Mesenchymal stem cell (in vitro differentiated cells and primary cell): Measurements from ENCODE around the gene PCK2.

Experiments used
- DNase-seq: peaks from one replicate; pipeline ENCODE4 v3.0.0-alpha.2; 2013
- H2AFZ ChIP-seq: one replicate; pipeline ENCODE4 v1.6.1; 2013; ENCODE audit warnings: low read depth, mild to moderate bottlenecking, control low read depth, inconsistent platforms, low read length, moderate library complexity
- H2AK5ac ChIP-seq: 2 replicates; pipeline ENCODE4 v1.6.1; 2013; ENCODE audit warnings: low read length, moderate library complexity, mild to moderate bottlenecking, inconsistent platforms; ENCODE audit not compliant: severe bottlenecking
- H2BK120ac ChIP-seq: one replicate; pipeline ENCODE4 v1.6.1; 2013; ENCODE audit warnings: low read depth, mild to moderate bottlenecking, inconsistent platforms, low read length, moderate library complexity
- H2BK12ac ChIP-seq, 2 experiments: one replicate each; pipeline ENCODE4 v1.6.1; 2013; ENCODE audit warnings: inconsistent platforms in 2 of 2, low read length in 2 of 2, mild to moderate bottlenecking in 2 of 2, moderate library complexity in 2 of 2, control low read depth in 1 of 2
- H2BK15ac ChIP-seq: one replicate; pipeline ENCODE4 v1.6.1; 2013; ENCODE audit warnings: mild to moderate bottlenecking, low read depth, inconsistent platforms; ENCODE audit not compliant: poor library complexity, severe bottlenecking
- H2BK5ac ChIP-seq: 2 replicates; pipeline ENCODE4 v1.6.1; 2013; ENCODE audit warnings: low read depth, mild to moderate bottlenecking, low read length, control low read depth, inconsistent platforms; ENCODE audit not compliant: poor library complexity, severe bottlenecking
- H3K14ac ChIP-seq, 2 experiments: one replicate each; pipeline ENCODE4 v1.6.1; 2013; ENCODE audit warnings: inconsistent platforms in 2 of 2, low read length in 2 of 2, control low read depth in 1 of 2, mild to moderate bottlenecking in 1 of 2, moderate library complexity in 1 of 2
- H3K18ac ChIP-seq, 2 experiments: one replicate each; pipeline ENCODE4 v1.6.1; 2013; ENCODE audit warnings: inconsistent platforms in 2 of 2, low read length in 2 of 2, control low read depth in 1 of 2, low read depth in 1 of 2, mild to moderate bottlenecking in 1 of 2
- H3K23ac ChIP-seq, 2 experiments: one replicate each; pipeline ENCODE4 v1.6.1; 2013; ENCODE audit warnings: inconsistent platforms in 2 of 2, low read length in 2 of 2, mild to moderate bottlenecking in 2 of 2, moderate library complexity in 2 of 2, control low read depth in 1 of 2
- H3K27ac ChIP-seq: 2 replicates; pipeline ENCODE4 v1.5.1; 2013; ENCODE audit warnings: mild to moderate bottlenecking, moderate library complexity, low read length, control low read depth, inconsistent platforms; ENCODE audit not compliant: poor library complexity, severe bottlenecking
- H3K27me3 ChIP-seq, 2 experiments: 2 replicates each; pipeline versions ENCODE4 v1.6.1 to v1.7.0; 2013; ENCODE audit warnings: low read length in 2 of 2, mild to moderate bottlenecking in 2 of 2, moderate library complexity in 2 of 2, control low read depth in 1 of 2, inconsistent platforms in 1 of 2; ENCODE audit not compliant: control insufficient read depth in 1 of 2, insufficient read depth in 1 of 2
- H3K36me3 ChIP-seq, 2 experiments: 2 replicates each; pipeline versions ENCODE4 v1.6.1 to v1.7.0; 2013; ENCODE audit warnings: low read length in 2 of 2, control low read depth in 1 of 2, inconsistent platforms in 1 of 2, low read depth in 1 of 2, mild to moderate bottlenecking in 1 of 2; ENCODE audit not compliant: insufficient read depth in 2 of 2, control insufficient read depth in 1 of 2
- H3K4ac ChIP-seq, 2 experiments: one replicate each; pipeline ENCODE4 v1.6.1; 2013; ENCODE audit warnings: inconsistent platforms in 2 of 2, low read length in 2 of 2, mild to moderate bottlenecking in 2 of 2, moderate library complexity in 2 of 2, control low read depth in 1 of 2, low read depth in 1 of 2
- H3K4me1 ChIP-seq: 2 replicates; pipeline ENCODE4 v1.6.1; 2013; ENCODE audit warnings: low read depth, low read length, control low read depth; ENCODE audit not compliant: control insufficient read depth, insufficient read depth
- H3K4me2 ChIP-seq: 2 replicates; pipeline ENCODE4 v1.6.1; 2013; ENCODE audit warnings: low read length, mild to moderate bottlenecking, inconsistent platforms; ENCODE audit not compliant: poor library complexity, severe bottlenecking
- H3K4me3 ChIP-seq, 2 experiments: 2 replicates each; pipeline versions ENCODE4 v1.5.1 to v1.7.0; 2013; ENCODE audit warnings: low read length in 2 of 2, mild to moderate bottlenecking in 2 of 2, control low read depth in 1 of 2, low read depth in 1 of 2; ENCODE audit not compliant: insufficient read depth in 1 of 2
- H3K79me1 ChIP-seq: replicated peaks from 2 replicates; pipeline ENCODE4 v1.6.1; 2013; ENCODE audit warnings: mild to moderate bottlenecking, control low read depth, low read length, inconsistent platforms; ENCODE audit not compliant: poor library complexity, severe bottlenecking
- H3K9ac ChIP-seq: 2 replicates; pipeline ENCODE4 v1.7.0; 2013; ENCODE audit warnings: mild to moderate bottlenecking, low read length, moderate library complexity
- H3K9me3 ChIP-seq: 2 replicates; pipeline ENCODE4 v1.7.0; 2013; ENCODE audit warnings: mild to moderate bottlenecking, low read length; ENCODE audit not compliant: control insufficient read depth
- H4K8ac ChIP-seq: one replicate; pipeline ENCODE4 v1.6.1; 2013; ENCODE audit warnings: inconsistent platforms, mild to moderate bottlenecking, low read length, moderate library complexity
- H4K91ac ChIP-seq: one replicate; pipeline ENCODE4 v1.6.1; 2013; ENCODE audit warnings: mild to moderate bottlenecking, low read length, inconsistent platforms
- WGBS: methylation state at CpG from one replicate; pipeline ENCODE4 v1.1.7; 2013; ENCODE audit warnings: mixed read lengths; 5-methylcytosine and 5-hydroxymethylcytosine counted together

Gene PCK2

GRCh38 chr14:24122416-24122815, 28.3 kb downstream of the PCK2 start:
- DNase-seq: no peak
- H3K14ac ChIP-seq: no peak overlapping the region
- 100% methylated on average over 4 of the region's 4 CpGs for WGBS
- no peak overlapping the region for H2BK15ac ChIP-seq
- no peak overlapping the region for H3K4ac ChIP-seq
- H3K4me3 ChIP-seq: no peak overlapping the region
- H3K9me3 ChIP-seq: no peaks in the 10 kb centered on the region
- H2BK5ac ChIP-seq: no peak overlapping the region
- H3K27ac ChIP-seq: no peak overlapping the region
- no peak overlapping the region for H2BK120ac ChIP-seq
- peaks cover 7% of the 10 kb centered on the region for H3K79me1 ChIP-seq
- no peaks in the 10 kb centered on the region for H3K4me1 ChIP-seq
- H2AK5ac ChIP-seq: no peak overlapping the region
- H3K36me3 ChIP-seq: peaks cover 61% of the 10 kb centered on the region in 2 experiments
- H4K8ac ChIP-seq: no peak overlapping the region
- H3K27me3 ChIP-seq: no peaks in the 10 kb centered on the region
- no peak overlapping the region for H3K23ac ChIP-seq
- no peak overlapping the region for H3K4me2 ChIP-seq
- H4K91ac ChIP-seq: no peak overlapping the region
- no peak overlapping the region for H3K9ac ChIP-seq
- H2BK12ac ChIP-seq: no peak overlapping the region
- no peak overlapping the region for H3K18ac ChIP-seq
- H2AFZ ChIP-seq: no peak overlapping the region

- Histone ChIP-seq H2AFZ (no peak overlapping the region), H3K18ac (no peak overlapping the region), H2AK5ac (no peak overlapping the region), H4K91ac (no peak overlapping the region), H3K27ac (no peak overlapping the region), H4K8ac (no peak overlapping the region), H3K27me3 (no peaks in the 10 kb centered on the region), H2BK15ac (no peak overlapping the region), H3K9me3 (no peaks in the 10 kb centered on the region), H3K9ac (no peak overlapping the region), H3K4me2 (no peak overlapping the region), H2BK120ac (no peak overlapping the region), H3K4me1 (no peaks in the 10 kb centered on the region), H3K14ac (no peak overlapping the region), H3K36me3 (peaks cover 57 to 59% of the 10 kb centered on the region in 2 experiments), H3K23ac (no peak overlapping the region), H2BK12ac (no peak overlapping the region), H3K79me1 (peaks cover 4% of the 10 kb centered on the region), H2BK5ac (no peak overlapping the region), H3K4ac (no peak overlapping the region), H3K4me3 (no peak overlapping the region)
- no peak for DNase-seq
- 96% methylated on average over 7 of the region's 8 CpGs for WGBS
Measured at GRCh38 chr14:24122898-24123297, 28.8 kb downstream of the PCK2 start.

DNA sequence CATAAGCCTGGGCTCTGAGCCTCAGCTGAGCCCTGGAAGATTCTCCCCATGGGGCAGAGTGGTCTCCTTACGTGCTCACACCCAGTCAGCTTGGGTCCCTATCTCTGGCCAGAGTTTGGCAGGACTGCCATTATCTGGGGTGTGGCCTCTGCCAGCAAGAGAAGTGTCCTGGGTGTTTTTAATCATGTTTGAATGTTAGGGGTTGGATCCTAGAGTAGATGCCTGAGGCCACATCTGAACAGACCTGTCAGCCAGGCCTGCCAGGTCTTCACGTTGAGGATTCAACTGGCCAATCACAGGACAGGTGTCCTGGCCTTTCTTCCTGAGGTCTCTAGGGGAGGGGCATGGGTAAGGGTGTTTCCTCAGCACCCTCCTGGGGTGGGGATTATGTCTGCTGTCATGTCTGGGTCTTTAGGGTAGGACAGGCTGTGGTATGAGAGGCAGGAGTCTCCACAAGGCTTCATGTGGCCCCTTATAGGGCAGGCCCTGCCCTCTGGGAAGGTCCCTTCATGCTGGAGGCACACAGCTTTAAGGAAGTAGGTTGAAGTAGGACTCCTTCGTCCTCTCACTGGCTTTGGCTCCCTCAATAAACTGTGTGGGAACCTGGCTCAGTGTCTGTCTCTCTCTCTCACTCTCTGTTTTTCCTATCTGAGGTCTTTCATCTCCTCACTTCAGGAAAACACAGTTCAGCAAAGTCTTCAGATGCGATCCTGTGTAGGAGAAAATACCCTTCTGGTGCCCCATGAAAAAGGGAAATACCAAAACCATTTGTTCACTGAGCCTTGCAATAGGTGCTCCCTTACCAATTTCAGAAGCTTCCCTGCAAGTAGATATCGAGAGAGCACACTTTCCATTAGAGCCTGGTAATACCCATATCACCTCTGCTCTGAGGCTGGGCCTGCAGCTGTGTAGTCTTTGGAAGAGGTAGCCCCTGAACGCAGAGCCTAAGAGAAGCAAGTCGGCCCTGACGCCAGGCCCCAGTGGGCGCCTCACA, 29.6 kb downstream of the PCK2 start:
- Histone ChIP-seq H2BK15ac (no peak overlapping the region), H2AK5ac (no peak overlapping the region), H3K27ac (no peak overlapping the region), H3K36me3 (peaks cover 48 to 52% of the 10 kb centered on the region in 2 experiments), H3K9ac (no peak overlapping the region), H3K4ac (no peak overlapping the region), H2BK12ac (no peak overlapping the region), H4K91ac (no peak overlapping the region), H2BK120ac (no peak overlapping the region), H3K27me3 (no peaks in the 10 kb centered on the region), H4K8ac (no peak overlapping the region), H2AFZ (no peak overlapping the region), H3K9me3 (no peaks in the 10 kb centered on the region), H3K23ac (no peak overlapping the region), H3K18ac (no peak overlapping the region), H3K14ac (no peak overlapping the region), H3K4me2 (no peak overlapping the region), H3K4me3 (no peak overlapping the region), H3K79me1 (peaks cover under 1% of the 10 kb centered on the region), H3K4me1 (no peaks in the 10 kb centered on the region), H2BK5ac (no peak overlapping the region)
- no peak for DNase-seq
- 94% methylated on average over 9 of the region's 9 CpGs for whole genome bisulfite sequencing

- Histone ChIP-seq H3K27me3 (no peaks in the 10 kb centered on the region), H3K79me1 (no peaks in the 10 kb centered on the region), H3K4me3 (no peak overlapping the region), H4K8ac (no peak overlapping the region), H2AK5ac (no peak overlapping the region), H3K14ac (no peak overlapping the region), H3K4ac (no peak overlapping the region), H3K9ac (no peak overlapping the region), H3K9me3 (no peaks in the 10 kb centered on the region), H2BK120ac (no peak overlapping the region), H2BK15ac (no peak overlapping the region), H3K23ac (no peak overlapping the region), H4K91ac (no peak overlapping the region), H3K4me2 (no peak overlapping the region), H3K18ac (no peak overlapping the region), H3K36me3 (peaks cover 20 to 31% of the 10 kb centered on the region in 2 experiments), H2AFZ (no peak overlapping the region), H3K4me1 (no peaks in the 10 kb centered on the region), H2BK5ac (no peak overlapping the region), H3K27ac (no peak overlapping the region), H2BK12ac (no peak overlapping the region)
- DNase-seq: no peak
Measured at GRCh38 chr14:24126939-24127338, 32.8 kb downstream of the PCK2 start.
